ENCODE data around the gene RAB27A.
A peak's percentile ranks its signal among the peaks of the same experiment; 100 is the strongest.

The RAB27A gene

GRCh38 chr15:55197362-55197705 is 92.3 kb downstream of the RAB27A start:
- no peak for DNase-seq (ENCODE audit: extremely low spot score)
- POLR2A ChIA-PET = interaction anchor here (0.6 to 2.8 kb wide), 9 partner anchors 8 to 211 kb away, joined by 3 to 8 read pairs (median 4); partner anchors contain the start of genes CCPG1 and PIERCE2
- CTCF ChIA-PET = no interaction called here
- no peak for TF ChIP-seq ELF4 (IDR thresholded peaks at IDR 0.05)
- no peak; the same call in 1 of the 2 replicates for TF ChIP-seq L3MBTL2 (conservative IDR thresholded peaks at IDR 0.05)
- no peak for TF ChIP-seq TARDBP (IDR thresholded peaks at IDR 0.05)
- TF ChIP-seq PKNOX1 (IDR thresholded peaks at IDR 0.05) = no peak
- TF ChIP-seq SUZ12 (IDR thresholded peaks at IDR 0.05) = no peak
- TF ChIP-seq FOXM1 (IDR thresholded peaks at IDR 0.05; ENCODE audit: borderline replicate concordance) = no peak
- TF ChIP-seq FOXK2 (IDR thresholded peaks at IDR 0.05) = no peak
- no peak for TF ChIP-seq ARNT (IDR thresholded peaks at IDR 0.05)
- no peak for TF ChIP-seq BHLHE40 (IDR thresholded peaks at IDR 0.05; ENCODE audit: borderline replicate concordance)
- no peak for TF ChIP-seq ZNF384 (IDR thresholded peaks at IDR 0.05)
- no peak for TF ChIP-seq HDGF (IDR thresholded peaks at IDR 0.05; ENCODE audit: borderline replicate concordance)
- no peak for TF ChIP-seq LEF1 (IDR thresholded peaks at IDR 0.05; ENCODE audit: borderline replicate concordance)
- TF ChIP-seq CTBP1 (IDR thresholded peaks at IDR 0.05; ENCODE audit: borderline replicate concordance) = no peak
- no peak for TF ChIP-seq FOXA1 (IDR thresholded peaks at IDR 0.05)
- no peak for TF ChIP-seq SP1 (IDR thresholded peaks at IDR 0.05)

- TF ChIP-seq L3MBTL2 (conservative IDR thresholded peaks at IDR 0.05) (peak; percentile 76), ELF4 (IDR thresholded peaks at IDR 0.05) (peak; percentile 64), NFRKB (IDR thresholded peaks at IDR 0.05) (no peak)
- DNase-seq (ENCODE audit: extremely low spot score) = peak; percentile 86
- POLR2A ChIA-PET = interaction anchor here (0.7 to 2.8 kb wide), 8 partner anchors 10 to 211 kb away, joined by 3 to 8 read pairs (median 4); partner anchors contain the start of genes CCPG1 and PIERCE2
- CTCF ChIA-PET = no interaction called here
These were observed 92.9 kb downstream of the RAB27A start, which contains the start of gene RSL24D1 for GRCh38 chr15:55196458-55197361. TSS of gene RSL24D1 (minus strand) at chr15:55196941. CDS start at chr15:55196890, 51 bp downstream.

GRCh38 chr15:55195996-55196395 is 93.6 kb downstream of the RAB27A start:
- TF ChIP-seq NFRKB (IDR thresholded peaks at IDR 0.05) (no peak), ARNT (IDR thresholded peaks at IDR 0.05) (no peak), FOXK2 (IDR thresholded peaks at IDR 0.05) (no peak), SP1 (IDR thresholded peaks at IDR 0.05) (no peak), FOXA1 (IDR thresholded peaks at IDR 0.05) (no peak), TARDBP (IDR thresholded peaks at IDR 0.05) (no peak), FOXM1 (IDR thresholded peaks at IDR 0.05; ENCODE audit: borderline replicate concordance) (no peak), BHLHE40 (IDR thresholded peaks at IDR 0.05; ENCODE audit: borderline replicate concordance) (no peak), L3MBTL2 (conservative IDR thresholded peaks at IDR 0.05) (no peak), SUZ12 (IDR thresholded peaks at IDR 0.05) (no peak), CTBP1 (IDR thresholded peaks at IDR 0.05; ENCODE audit: borderline replicate concordance) (no peak), ELF4 (IDR thresholded peaks at IDR 0.05) (no peak), ZNF384 (IDR thresholded peaks at IDR 0.05) (no peak), LEF1 (IDR thresholded peaks at IDR 0.05; ENCODE audit: borderline replicate concordance) (no peak), PKNOX1 (IDR thresholded peaks at IDR 0.05) (no peak), HDGF (IDR thresholded peaks at IDR 0.05; ENCODE audit: borderline replicate concordance) (no peak)
- no peak for DNase-seq (ENCODE audit: extremely low spot score)
- ChIA-PET CTCF (no interaction called here), POLR2A (interaction anchor here (1.4 to 2.8 kb wide), 2 partner anchors 9 to 20 kb away, joined by 5 to 8 read pairs; no protein-coding TSS in a partner anchor)

- no peak for DNase-seq (ENCODE audit: extremely low spot score)
- ChIA-PET POLR2A (interaction anchor here (0.7 kb wide), 1 partner anchor 130 kb away, joined by 3 read pairs; no protein-coding TSS in a partner anchor), CTCF (no interaction called here)
- TF ChIP-seq FOXM1 (IDR thresholded peaks at IDR 0.05; ENCODE audit: borderline replicate concordance) (no peak), CTBP1 (IDR thresholded peaks at IDR 0.05; ENCODE audit: borderline replicate concordance) (no peak), LEF1 (IDR thresholded peaks at IDR 0.05; ENCODE audit: borderline replicate concordance) (no peak), NFRKB (IDR thresholded peaks at IDR 0.05) (no peak), PKNOX1 (IDR thresholded peaks at IDR 0.05) (no peak), ZNF384 (IDR thresholded peaks at IDR 0.05) (no peak), ARNT (IDR thresholded peaks at IDR 0.05) (no peak), TARDBP (IDR thresholded peaks at IDR 0.05) (no peak), BHLHE40 (IDR thresholded peaks at IDR 0.05; ENCODE audit: borderline replicate concordance) (no peak), SP1 (IDR thresholded peaks at IDR 0.05) (no peak), SUZ12 (IDR thresholded peaks at IDR 0.05) (no peak), L3MBTL2 (conservative IDR thresholded peaks at IDR 0.05) (no peak), FOXK2 (IDR thresholded peaks at IDR 0.05) (no peak), ELF4 (IDR thresholded peaks at IDR 0.05) (no peak), HDGF (IDR thresholded peaks at IDR 0.05; ENCODE audit: borderline replicate concordance) (no peak), FOXA1 (IDR thresholded peaks at IDR 0.05) (no peak)
These were observed 95.4 kb downstream of the RAB27A start for GRCh38 chr15:55194256-55194655.

GRCh38 chr15:55186331-55186730 is 103.3 kb downstream of the RAB27A start:
- TF ChIP-seq NFRKB (IDR thresholded peaks at IDR 0.05) (no peak), L3MBTL2 (conservative IDR thresholded peaks at IDR 0.05) (no peak), SUZ12 (IDR thresholded peaks at IDR 0.05) (no peak)
- ChIA-PET CTCF (no interaction called here), POLR2A (interaction anchor here (1.6 kb wide), 1 partner anchor 10 kb away, joined by 8 read pairs; the partner anchor contains the start of gene RSL24D1)
- DNase-seq (ENCODE audit: extremely low spot score) = no peak
